Ishikawa (cell line): ENCODE data around the gene MYRIP.

Source experiments
- CREB1 ChIP-seq: IDR thresholded peaks from 2 replicates; pipeline ENCODE4 v1.6.1; 2012; ENCODE audit warnings: low read depth
- EP300 ChIP-seq: IDR thresholded peaks from 2 replicates; pipeline ENCODE4 v1.6.1; 2012; ENCODE audit warnings: borderline replicate concordance
- RAD21 ChIP-seq: IDR thresholded peaks from 2 replicates; pipeline ENCODE4 v1.6.1; 2012; ENCODE audit warnings: low read depth
- TCF12 ChIP-seq: IDR thresholded peaks from 2 replicates; pipeline ENCODE4 v1.6.1; 2012; ENCODE audit warnings: low read depth
- YY1 ChIP-seq: IDR thresholded peaks from 2 replicates; pipeline ENCODE4 v1.6.1; 2012; ENCODE audit warnings: low read depth
- ZBTB7A ChIP-seq: IDR thresholded peaks from 2 replicates; pipeline ENCODE4 v1.6.1; 2012; ENCODE audit warnings: low read depth

GRCh38 chr3:40240921-40241320 is 431.5 kb downstream of the MYRIP start:
- no peak for TF ChIP-seq RAD21
- TF ChIP-seq YY1 = no peak
- TF ChIP-seq ZBTB7A = no peak
- TF ChIP-seq EP300 = no peak
- TF ChIP-seq CREB1 = no peak
- TF ChIP-seq TCF12 = no peak
